ENCODE data around the gene TMCO4.
A peak's percentile ranks its signal among the peaks of the same experiment; 100 is the strongest.

The TMCO4 gene

GRCh38 chr1:19705464-19705863, 94.3 kb downstream of the TMCO4 start:
- WGBS (ENCODE audit: insufficient coverage, insufficient read length), result no CpG with 5 or more reads among the region's 4 CpGs
- DNase-seq (ENCODE audit: low read depth, low spot score), result no peak

GRCh38 chr1:19704247-19705113, 95.2 kb downstream of the TMCO4 start:
- WGBS (ENCODE audit: insufficient coverage, insufficient read length), result no CpG with 5 or more reads among the region's 19 CpGs
- DNase-seq (ENCODE audit: low read depth, low spot score), result peak; percentile 72
- Histone ChIP-seq H3K27me3 (ENCODE audit: control insufficient read depth, insufficient read depth, low read length) (no peaks in the 10 kb centered on the region), H3K9me3 (ENCODE audit: control insufficient read depth, insufficient read depth, low read length) (no peaks in the 10 kb centered on the region), H3K4me3 (ENCODE audit: low read length) (no peak overlapping the region), H3K4me1 (ENCODE audit: control insufficient read depth, insufficient read depth, low read length) (no peaks in the 10 kb centered on the region), H3K27ac (ENCODE audit: low read length) (no peak overlapping the region), H3K36me3 (ENCODE audit: control insufficient read depth, insufficient read depth, low read length) (no peaks in the 10 kb centered on the region)

More at GRCh38 chr1:19705464-19705863, 94.3 kb downstream of the TMCO4 start:
- Histone ChIP-seq H3K27ac (ENCODE audit: low read length) (no peak overlapping the region), H3K27me3 (ENCODE audit: control insufficient read depth, insufficient read depth, low read length) (no peaks in the 10 kb centered on the region), H3K4me3 (ENCODE audit: low read length) (no peak overlapping the region), H3K9me3 (ENCODE audit: control insufficient read depth, insufficient read depth, low read length) (no peaks in the 10 kb centered on the region), H3K4me1 (ENCODE audit: control insufficient read depth, insufficient read depth, low read length) (no peaks in the 10 kb centered on the region), H3K36me3 (ENCODE audit: control insufficient read depth, insufficient read depth, low read length) (no peaks in the 10 kb centered on the region)

- Histone ChIP-seq H3K27ac (ENCODE audit: low read length) (no peak overlapping the region), H3K4me3 (ENCODE audit: low read length) (no peak overlapping the region), H3K27me3 (ENCODE audit: control insufficient read depth, insufficient read depth, low read length) (no peaks in the 10 kb centered on the region), H3K4me1 (ENCODE audit: control insufficient read depth, insufficient read depth, low read length) (no peaks in the 10 kb centered on the region), H3K9me3 (ENCODE audit: control insufficient read depth, insufficient read depth, low read length) (no peaks in the 10 kb centered on the region), H3K36me3 (ENCODE audit: control insufficient read depth, insufficient read depth, low read length) (no peaks in the 10 kb centered on the region)
- no CpG with 5 or more reads among the region's 3 CpGs for WGBS (ENCODE audit: insufficient coverage, insufficient read length)
- DNase-seq (ENCODE audit: low read depth, low spot score), result no peak
These were observed 96.4 kb downstream of the TMCO4 start for GRCh38 chr1:19703280-19703679.

GRCh38 chr1:19700079-19700777, 99.5 kb downstream of the TMCO4 start:
- no peak for DNase-seq (ENCODE audit: low read depth, low spot score)
- no CpG with 5 or more reads among the region's 14 CpGs for WGBS (ENCODE audit: insufficient coverage, insufficient read length)
- Histone ChIP-seq H3K27me3 (ENCODE audit: control insufficient read depth, insufficient read depth, low read length) (no peaks in the 10 kb centered on the region), H3K4me3 (ENCODE audit: low read length) (no peak overlapping the region), H3K27ac (ENCODE audit: low read length) (no peak overlapping the region), H3K4me1 (ENCODE audit: control insufficient read depth, insufficient read depth, low read length) (no peaks in the 10 kb centered on the region), H3K9me3 (ENCODE audit: control insufficient read depth, insufficient read depth, low read length) (no peaks in the 10 kb centered on the region), H3K36me3 (ENCODE audit: control insufficient read depth, insufficient read depth, low read length) (no peaks in the 10 kb centered on the region)

- H3K27me3 ChIP-seq (ENCODE audit: control insufficient read depth, insufficient read depth, low read length), result no peaks in the 10 kb centered on the region
- no peak for DNase-seq (ENCODE audit: low read depth, low spot score)
- no peak overlapping the region for H3K27ac ChIP-seq (ENCODE audit: low read length)
- no peaks in the 10 kb centered on the region for H3K4me1 ChIP-seq (ENCODE audit: control insufficient read depth, insufficient read depth, low read length)
- WGBS (ENCODE audit: insufficient coverage, insufficient read length), result no CpG with 5 or more reads among the region's 4 CpGs
- no peaks in the 10 kb centered on the region for H3K9me3 ChIP-seq (ENCODE audit: control insufficient read depth, insufficient read depth, low read length)
- no peak overlapping the region for H3K4me3 ChIP-seq (ENCODE audit: low read length)
- H3K36me3 ChIP-seq (ENCODE audit: control insufficient read depth, insufficient read depth, low read length), result no peaks in the 10 kb centered on the region
These were observed 101.5 kb downstream of the TMCO4 start for GRCh38 chr1:19698181-19698580.

GRCh38 chr1:19696820-19697219, 102.9 kb downstream of the TMCO4 start:
- no CpG with 5 or more reads among the region's 8 CpGs for WGBS (ENCODE audit: insufficient coverage, insufficient read length)
- H3K27me3 ChIP-seq (ENCODE audit: control insufficient read depth, insufficient read depth, low read length), result no peaks in the 10 kb centered on the region
- H3K36me3 ChIP-seq (ENCODE audit: control insufficient read depth, insufficient read depth, low read length), result no peaks in the 10 kb centered on the region
- no peaks in the 10 kb centered on the region for H3K9me3 ChIP-seq (ENCODE audit: control insufficient read depth, insufficient read depth, low read length)
- H3K4me3 ChIP-seq (ENCODE audit: low read length), result no peak overlapping the region
- H3K27ac ChIP-seq (ENCODE audit: low read length), result no peak overlapping the region
- no peaks in the 10 kb centered on the region for H3K4me1 ChIP-seq (ENCODE audit: control insufficient read depth, insufficient read depth, low read length)
- DNase-seq (ENCODE audit: low read depth, low spot score), result no peak

- WGBS (ENCODE audit: insufficient coverage, insufficient read length), result no CpG with 5 or more reads among the region's 7 CpGs
- H3K4me1 ChIP-seq (ENCODE audit: control insufficient read depth, insufficient read depth, low read length), result no peaks in the 10 kb centered on the region
- H3K27ac ChIP-seq (ENCODE audit: low read length), result no peak overlapping the region
- no peaks in the 10 kb centered on the region for H3K36me3 ChIP-seq (ENCODE audit: control insufficient read depth, insufficient read depth, low read length)
- H3K9me3 ChIP-seq (ENCODE audit: control insufficient read depth, insufficient read depth, low read length), result no peaks in the 10 kb centered on the region
- no peak for DNase-seq (ENCODE audit: low read depth, low spot score)
- H3K27me3 ChIP-seq (ENCODE audit: control insufficient read depth, insufficient read depth, low read length), result no peaks in the 10 kb centered on the region
- no peak overlapping the region for H3K4me3 ChIP-seq (ENCODE audit: low read length)
These were observed 103.9 kb downstream of the TMCO4 start for GRCh38 chr1:19695772-19696171.

- no peaks in the 10 kb centered on the region for H3K36me3 ChIP-seq (ENCODE audit: control insufficient read depth, insufficient read depth, low read length)
- H3K4me3 ChIP-seq (ENCODE audit: low read length), result no peak overlapping the region
- DNase-seq (ENCODE audit: low read depth, low spot score), result no peak
- no peaks in the 10 kb centered on the region for H3K4me1 ChIP-seq (ENCODE audit: control insufficient read depth, insufficient read depth, low read length)
- no CpG with 5 or more reads among the region's 14 CpGs for WGBS (ENCODE audit: insufficient coverage, insufficient read length)
- H3K27ac ChIP-seq (ENCODE audit: low read length), result no peak overlapping the region
- H3K9me3 ChIP-seq (ENCODE audit: control insufficient read depth, insufficient read depth, low read length), result no peaks in the 10 kb centered on the region
- no peaks in the 10 kb centered on the region for H3K27me3 ChIP-seq (ENCODE audit: control insufficient read depth, insufficient read depth, low read length)
These were observed 105.4 kb downstream of the TMCO4 start for GRCh38 chr1:19694298-19694697.

- Histone ChIP-seq H3K36me3 (ENCODE audit: control insufficient read depth, insufficient read depth, low read length) (no peaks in the 10 kb centered on the region), H3K4me1 (ENCODE audit: control insufficient read depth, insufficient read depth, low read length) (peaks cover 3% of the 10 kb centered on the region; the same call in 1 of the 2 replicates), H3K9me3 (ENCODE audit: control insufficient read depth, insufficient read depth, low read length) (no peaks in the 10 kb centered on the region), H3K4me3 (ENCODE audit: low read length) (no peak overlapping the region), H3K27ac (ENCODE audit: low read length) (no peak overlapping the region), H3K27me3 (ENCODE audit: control insufficient read depth, insufficient read depth, low read length) (no peaks in the 10 kb centered on the region)
- no CpG with 5 or more reads among the region's 7 CpGs for WGBS (ENCODE audit: insufficient coverage, insufficient read length)
- no peak for DNase-seq (ENCODE audit: low read depth, low spot score)
These were observed 109.4 kb downstream of the TMCO4 start for GRCh38 chr1:19690342-19690741.

GRCh38 chr1:19689856-19690255, 109.9 kb downstream of the TMCO4 start:
- no CpG with 5 or more reads among the region's 3 CpGs for WGBS (ENCODE audit: insufficient coverage, insufficient read length)
- Histone ChIP-seq H3K36me3 (ENCODE audit: control insufficient read depth, insufficient read depth, low read length) (no peaks in the 10 kb centered on the region), H3K27me3 (ENCODE audit: control insufficient read depth, insufficient read depth, low read length) (no peaks in the 10 kb centered on the region), H3K9me3 (ENCODE audit: control insufficient read depth, insufficient read depth, low read length) (no peaks in the 10 kb centered on the region), H3K27ac (ENCODE audit: low read length) (no peak overlapping the region), H3K4me3 (ENCODE audit: low read length) (no peak overlapping the region), H3K4me1 (ENCODE audit: control insufficient read depth, insufficient read depth, low read length) (peaks cover 3% of the 10 kb centered on the region; the same call in 1 of the 2 replicates)
- no peak for DNase-seq (ENCODE audit: low read depth, low spot score)
